Hepatocyte (in vitro differentiated cells): ENCODE results near the gene POU6F2. TPM values are rescaled to one million over a fixed set of nuclear protein-coding genes. Genes with fewer than 3 reads are reported as not detected.
"Not testable (repeated sequence)": the region's sequence is repeated elsewhere in the genome, so short reads cannot be mapped to it uniquely, and the experiment has no call there.

ENCODE experiments used
- DNase-seq: peaks from one replicate; pipeline ENCODE4 v3.0.0-alpha.2; 2016; ENCODE audit warnings: low spot score
- H2AFZ ChIP-seq: fragments of 200-600 bp; sonication (generic); 2 replicates; pipeline ENCODE4 v1.6.0; 2016; ENCODE audit warnings: antibody characterized with exemption, mild to moderate bottlenecking
- H3K27ac ChIP-seq: fragments of 200-600 bp; sonication (generic); 2 replicates; pipeline ENCODE4 v1.5.1; 2016; ENCODE audit warnings: mild to moderate bottlenecking
- H3K27me3 ChIP-seq: fragments of 200-600 bp; sonication (generic); 2 replicates; pipeline ENCODE4 v1.6.1; 2016
- H3K36me3 ChIP-seq: fragments of 200-600 bp; sonication (generic); replicated peaks from 2 replicates; pipeline ENCODE4 v1.5.1; 2016; ENCODE audit warnings: low read depth; ENCODE audit not compliant: insufficient read depth
- H3K4me1 ChIP-seq: fragments of 200-600 bp; sonication (generic); 2 replicates; pipeline ENCODE4 v1.5.1; 2016; ENCODE audit warnings: mild to moderate bottlenecking, moderate library complexity; ENCODE audit not compliant: insufficient read depth
- H3K4me2 ChIP-seq: fragments of 200-600 bp; sonication (generic); 2 replicates; pipeline ENCODE4 v1.6.0; 2016
- H3K4me3 ChIP-seq: fragments of 200-600 bp; sonication (generic); 2 replicates; pipeline ENCODE4 v1.5.1; 2016; ENCODE audit warnings: mild to moderate bottlenecking
- H3K79me2 ChIP-seq: fragments of 200-600 bp; sonication (generic); 2 replicates; pipeline ENCODE4 v1.6.0; 2017; ENCODE audit warnings: mild to moderate bottlenecking
- H3K9me2 ChIP-seq: fragments of 200-600 bp; sonication (generic); replicated peaks from 2 replicates; pipeline ENCODE4 v1.6.0; 2017; ENCODE audit warnings: mild to moderate bottlenecking; ENCODE audit not compliant: insufficient read depth
- H3K9me3 ChIP-seq: fragments of 200-600 bp; sonication (generic); 2 replicates; pipeline ENCODE4 v1.5.1; 2016; ENCODE audit warnings: low read depth, mild to moderate bottlenecking
- H4K20me1 ChIP-seq: fragments of 200-600 bp; sonication (generic); 2 replicates; pipeline ENCODE4 v1.6.0; 2016; ENCODE audit warnings: mild to moderate bottlenecking; ENCODE audit not compliant: insufficient read depth, poor library complexity, severe bottlenecking
- EZH2 ChIP-seq: fragments of 200-600 bp; sonication (generic); IDR thresholded peaks from 2 replicates; pipeline ENCODE4 v1.6.1; 2016; ENCODE audit warnings: antibody characterized with exemption, mild to moderate bottlenecking, borderline replicate concordance
- EZH2phosphoT487 ChIP-seq: fragments of 200-600 bp; sonication (generic); IDR thresholded peaks from one replicate; pipeline ENCODE4 v1.6.1; 2018; ENCODE audit warnings: antibody characterized with exemption, mild to moderate bottlenecking, low read depth, moderate library complexity; ENCODE audit not compliant: unreplicated experiment, severe bottlenecking
- WGBS: methylation state at CpG from one replicate; pipeline ENCODE4 v1.1.6; 2016; ENCODE audit warnings: low lambda C conversion rate; ENCODE audit errors: missing lambda C conversion rate; 5-methylcytosine and 5-hydroxymethylcytosine counted together
- polyA plus RNA-seq: library from polyadenylated mRNA; unstranded; fragments of >200 nt; fragmentation: Nextera tagmentation; extraction: Ambion mirVana; gene quantifications from 2 replicates; pipeline ENCODE4 v1.2.1, GENCODE V29; 2016
- total RNA-seq: library from RNA; depleted of rRNA; stranded (reverse); fragments of >200 nt; gene quantifications from 2 replicates; pipeline ENCODE4 v1.2.3, GENCODE V29; 2014
- TF ChIP-seq, protein P1 (sequence below): fragments of 200-600 bp; sonication (generic); IDR thresholded peaks from 2 replicates; pipeline ENCODE4 v1.5.1; 2016; ENCODE audit warnings: antibody characterized with exemption, mild to moderate bottlenecking; ENCODE audit not compliant: poor library complexity

Gene POU6F2
- total and polyA plus RNA-seq, 2 experiments from 2014 or later = 0.67 to 1.4 TPM

- no peak overlapping the region for H2AFZ ChIP-seq
- TF ChIP-seq EZH2phosphoT487 (no peak), EZH2 (no peak)
- TF ChIP-seq, protein P1, sequence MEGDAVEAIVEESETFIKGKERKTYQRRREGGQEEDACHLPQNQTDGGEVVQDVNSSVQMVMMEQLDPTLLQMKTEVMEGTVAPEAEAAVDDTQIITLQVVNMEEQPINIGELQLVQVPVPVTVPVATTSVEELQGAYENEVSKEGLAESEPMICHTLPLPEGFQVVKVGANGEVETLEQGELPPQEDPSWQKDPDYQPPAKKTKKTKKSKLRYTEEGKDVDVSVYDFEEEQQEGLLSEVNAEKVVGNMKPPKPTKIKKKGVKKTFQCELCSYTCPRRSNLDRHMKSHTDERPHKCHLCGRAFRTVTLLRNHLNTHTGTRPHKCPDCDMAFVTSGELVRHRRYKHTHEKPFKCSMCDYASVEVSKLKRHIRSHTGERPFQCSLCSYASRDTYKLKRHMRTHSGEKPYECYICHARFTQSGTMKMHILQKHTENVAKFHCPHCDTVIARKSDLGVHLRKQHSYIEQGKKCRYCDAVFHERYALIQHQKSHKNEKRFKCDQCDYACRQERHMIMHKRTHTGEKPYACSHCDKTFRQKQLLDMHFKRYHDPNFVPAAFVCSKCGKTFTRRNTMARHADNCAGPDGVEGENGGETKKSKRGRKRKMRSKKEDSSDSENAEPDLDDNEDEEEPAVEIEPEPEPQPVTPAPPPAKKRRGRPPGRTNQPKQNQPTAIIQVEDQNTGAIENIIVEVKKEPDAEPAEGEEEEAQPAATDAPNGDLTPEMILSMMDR = no peak
- H3K79me2 ChIP-seq = no peaks in the 10 kb centered on the region
- H3K27ac ChIP-seq = no peak overlapping the region
- H3K36me3 ChIP-seq = no peaks in the 10 kb centered on the region
- no peaks in the 10 kb centered on the region for H4K20me1 ChIP-seq
- WGBS = 76% methylated on average over 5 of the region's 5 CpGs
- H3K27me3 ChIP-seq = no peaks in the 10 kb centered on the region
- H3K4me3 ChIP-seq = no peak overlapping the region
- no peak for DNase-seq
- no peaks in the 10 kb centered on the region for H3K9me3 ChIP-seq
- H3K4me2 ChIP-seq = no peak overlapping the region
- H3K4me1 ChIP-seq = no peaks in the 10 kb centered on the region
- no peaks in the 10 kb centered on the region for H3K9me2 ChIP-seq
These were observed 396.8 kb downstream of the POU6F2 start for GRCh38 chr7:39374436-39375040.

GRCh38 chr7:39375047-39375873 is 397.6 kb downstream of the POU6F2 start:
- 70% methylated on average over 9 of the region's 9 CpGs for WGBS
- TF ChIP-seq, protein P1 = no peak
- no peak for TF ChIP-seq EZH2phosphoT487
- TF ChIP-seq EZH2 = no peak
- no peak for DNase-seq

GRCh38 chr7:39375874-39376190 is 398.1 kb downstream of the POU6F2 start:
- H3K4me2 ChIP-seq = no peak overlapping the region

More at GRCh38 chr7:39375047-39375873, 397.6 kb downstream of the POU6F2 start:
- no peaks in the 10 kb centered on the region for H3K9me3 ChIP-seq
- H3K79me2 ChIP-seq = no peaks in the 10 kb centered on the region
- H3K4me2 ChIP-seq = no peak overlapping the region
- H3K9me2 ChIP-seq = no peaks in the 10 kb centered on the region
- H3K27ac ChIP-seq = no peak overlapping the region
- H2AFZ ChIP-seq = no peak overlapping the region
- H3K36me3 ChIP-seq = no peaks in the 10 kb centered on the region
- H4K20me1 ChIP-seq = no peaks in the 10 kb centered on the region
- H3K4me3 ChIP-seq = no peak overlapping the region
- no peaks in the 10 kb centered on the region for H3K27me3 ChIP-seq
- H3K4me1 ChIP-seq = no peaks in the 10 kb centered on the region

GRCh38 chr7:39376881-39377280 is 399.2 kb downstream of the POU6F2 start:
- not testable (repeated sequence) for H3K9me3 ChIP-seq, H3K4me1 ChIP-seq, H3K36me3 ChIP-seq, H3K79me2 ChIP-seq, H3K27ac ChIP-seq, H4K20me1 ChIP-seq, H3K9me2 ChIP-seq, DNase-seq, H2AFZ ChIP-seq, H3K4me3 ChIP-seq, H3K4me2 ChIP-seq, H3K27me3 ChIP-seq
- WGBS = 95% methylated on average over 5 of the region's 5 CpGs

More at GRCh38 chr7:39375874-39376190, 398.1 kb downstream of the POU6F2 start:
- no peak overlapping the region for H3K27ac ChIP-seq
- no peaks in the 10 kb centered on the region for H3K36me3 ChIP-seq
- H3K4me1 ChIP-seq = no peaks in the 10 kb centered on the region
- H3K9me3 ChIP-seq = no peaks in the 10 kb centered on the region
- no peaks in the 10 kb centered on the region for H3K9me2 ChIP-seq
- H4K20me1 ChIP-seq = no peaks in the 10 kb centered on the region
- H3K4me3 ChIP-seq = no peak overlapping the region
- H3K79me2 ChIP-seq = no peaks in the 10 kb centered on the region
- no peak overlapping the region for H2AFZ ChIP-seq
- H3K27me3 ChIP-seq = no peaks in the 10 kb centered on the region
- no peak for DNase-seq
- TF ChIP-seq, protein P1 = no peak
- TF ChIP-seq EZH2 (no peak), EZH2phosphoT487 (no peak)
